MM.1S (cell line): ENCODE data around the gene NTN4.

Experiments
- CTCF ChIP-seq: fragments of 300-600 bp; sonication (generic); IDR thresholded peaks from 2 replicates; pipeline ENCODE4 v1.5.1; 2016; ENCODE audit warnings: antibody characterized with exemption, low read length, mixed read lengths
- EZH2 ChIP-seq: fragments of 300-600 bp; sonication (generic); optimal IDR thresholded peaks from 2 replicates; pipeline ENCODE3; 2017; ENCODE audit warnings: low read depth, mild to moderate bottlenecking, antibody characterized with exemption, low read length, mixed read lengths
- EZH2phosphoT487 ChIP-seq: fragments of 300-600 bp; sonication (generic); IDR thresholded peaks from 2 replicates; pipeline ENCODE4 v1.6.1; 2018; ENCODE audit warnings: antibody characterized with exemption, low read length

- TF ChIP-seq CTCF (no peak), EZH2phosphoT487 (no peak), EZH2 (no peak)
These were observed 46.9 kb upstream of the NTN4 start for GRCh38 chr12:95837240-95838038.
